Endothelial cell of umbilical vein (primary cell): ENCODE data around the gene GLT8D1. TPM values are rescaled to one million over a fixed set of nuclear protein-coding genes. Genes with fewer than 3 reads are reported as not detected.

ENCODE experiments used
- BruUV-seq: library from RNA; stranded (reverse); fragments of 400-500 nt; replicated peaks from 2 replicates; lab custom pipeline; 2021; lab: Mats Ljungman, UMichigan
- CTCF ChIA-PET: fragments of 300-600, 350-600 bp; sonication (Branson Sonifier 250); formaldehyde crosslinking; loops from one replicate; lab custom pipeline; 2021; ENCODE audit warnings: antibody characterized with exemption, inconsistent platforms; lab: Charles Lee
- POLR2A ChIA-PET: fragments of 300-600, 350-600 bp; sonication (Branson Sonifier 250); formaldehyde crosslinking; loops from one replicate; lab custom pipeline; 2021; ENCODE audit warnings: antibody characterized with exemption, inconsistent platforms; lab: Charles Lee
- DNase-seq: peaks from one replicate; pipeline ENCODE4 v3.0.0-alpha.2; 2011; ENCODE audit warnings: low read depth, low spot score
- FAIRE-seq: peaks from 2 replicates; lab custom pipeline; 2011; peaks lifted over from hg19 to GRCh38; lab: Jason Lieb, UNC
- H2AFZ ChIP-seq: 2 replicates; pipeline ENCODE4 v1.6.0; 2012; ENCODE audit warnings: low read depth, low read length, control low read depth, inconsistent platforms
- H3K27ac ChIP-seq: 2 replicates; pipeline ENCODE4 v1.5.1; 2011; ENCODE audit warnings: low read depth, mild to moderate bottlenecking, control low read depth, low read length, moderate library complexity; ENCODE audit not compliant: insufficient read depth
- H3K27me3 ChIP-seq, 2 experiments: 2 replicates each; pipeline versions ENCODE4 v1.6.0 to v1.6.1; 2011; ENCODE audit warnings: low read length in 2 of 2, mixed read lengths in 1 of 2; ENCODE audit not compliant: control insufficient read depth in 2 of 2, insufficient read depth in 2 of 2
- H3K36me3 ChIP-seq, 2 experiments: 2 replicates in 1 of 2; 3 replicates in 1 of 2; pipeline ENCODE4 v1.5.1; 2011; ENCODE audit warnings: low read length in 2 of 2, mild to moderate bottlenecking in 1 of 2, moderate library complexity in 1 of 2; ENCODE audit not compliant: control insufficient read depth in 2 of 2, insufficient read depth in 2 of 2; ENCODE audit errors: extremely low read depth in 1 of 2
- H3K4me1 ChIP-seq: 3 replicates; pipeline ENCODE4 v1.5.1; 2011; ENCODE audit warnings: mild to moderate bottlenecking, low read length; ENCODE audit not compliant: control insufficient read depth, insufficient read depth; ENCODE audit errors: extremely low read depth
- H3K4me2 ChIP-seq: 2 replicates; pipeline ENCODE4 v1.6.1; 2011; ENCODE audit warnings: low read length, control low read depth, mixed read lengths; ENCODE audit not compliant: insufficient read depth
- H3K4me3 ChIP-seq, 3 experiments: fragments of 200-600 bp in 1 of 3; sonication (generic), shearing (Covaris generic) in 1 of 3; replicated peaks in 1 of 3; 2 replicates each; pipeline ENCODE4 v1.5.1; 2011 to 2016; ENCODE audit warnings: control low read depth in 3 of 3, low read length in 3 of 3, mild to moderate bottlenecking in 2 of 3, inconsistent platforms in 1 of 3, low read depth in 1 of 3, moderate library complexity in 1 of 3; ENCODE audit not compliant: insufficient read depth in 1 of 3
- H3K79me2 ChIP-seq: 2 replicates; pipeline ENCODE4 v1.6.0; 2012; ENCODE audit warnings: low read length, inconsistent platforms; ENCODE audit not compliant: control insufficient read depth, insufficient read depth
- H3K9ac ChIP-seq: replicated peaks from 2 replicates; pipeline ENCODE3; 2011; ENCODE audit warnings: low read length, control low read depth; ENCODE audit not compliant: insufficient read depth; ENCODE audit errors: extremely low read depth
- H3K9me1 ChIP-seq: replicated peaks from 3 replicates; pipeline ENCODE4 v1.6.0; 2011; ENCODE audit warnings: mild to moderate bottlenecking, low read length; ENCODE audit not compliant: control insufficient read depth, insufficient read depth; ENCODE audit errors: extremely low read depth
- H3K9me3 ChIP-seq: replicated peaks from 2 replicates; pipeline ENCODE4 v1.5.1; 2012; ENCODE audit warnings: low read length, inconsistent platforms; ENCODE audit not compliant: control insufficient read depth, insufficient read depth
- H4K20me1 ChIP-seq: replicated peaks from 2 replicates; pipeline ENCODE3; 2011; ENCODE audit warnings: mild to moderate bottlenecking, low read length; ENCODE audit not compliant: control insufficient read depth, insufficient read depth; ENCODE audit errors: extremely low read depth
- CTCF ChIP-seq, 2 donors: IDR thresholded peaks; 1 replicate in 1 of 2; 2 replicates in 1 of 2; pipeline ENCODE4 v1.5.1; 2011; ENCODE audit warnings: low read length in 2 of 2, mild to moderate bottlenecking in 2 of 2, moderate library complexity in 2 of 2, control low read depth in 1 of 2, inconsistent platforms in 1 of 2, low read depth in 1 of 2; ENCODE audit not compliant: insufficient read depth in 1 of 2; ENCODE audit errors: extremely low read depth in 1 of 2
- EZH2 ChIP-seq: IDR thresholded peaks from 2 replicates; pipeline ENCODE4 v1.6.1; 2012; ENCODE audit warnings: borderline replicate concordance, low read depth, mild to moderate bottlenecking, moderate library complexity, low read length, inconsistent platforms; ENCODE audit not compliant: severe bottlenecking
- FOS ChIP-seq: IDR thresholded peaks from 2 replicates; pipeline ENCODE4 v1.6.1; 2011; ENCODE audit warnings: mild to moderate bottlenecking, low read length, moderate library complexity, borderline replicate concordance; ENCODE audit not compliant: insufficient read depth
- GATA2 ChIP-seq: IDR thresholded peaks from 2 replicates; pipeline ENCODE4 v1.7.0; 2011; ENCODE audit warnings: low read depth, mild to moderate bottlenecking, moderate library complexity, mixed read lengths, low read length; ENCODE audit not compliant: insufficient read length, insufficient read depth
- JUN ChIP-seq: IDR thresholded peaks from 2 replicates; pipeline ENCODE4 v1.6.1; 2011; ENCODE audit warnings: borderline replicate concordance, low read depth; ENCODE audit not compliant: insufficient read length, insufficient read depth
- MAX ChIP-seq: IDR thresholded peaks from 2 replicates; pipeline ENCODE4 v1.6.1; 2011; ENCODE audit not compliant: insufficient read depth, insufficient read length
- MYC ChIP-seq: IDR thresholded peaks from one replicate; pipeline ENCODE4 v1.6.1; 2011; ENCODE audit warnings: mild to moderate bottlenecking, low read depth, low read length
- POLR2A ChIP-seq: IDR thresholded peaks from 2 replicates; pipeline ENCODE4 v1.6.1; 2012; ENCODE audit warnings: low read depth, mild to moderate bottlenecking, control low read depth, low read length
- POLR2AphosphoS5 ChIP-seq: IDR thresholded peaks from 2 replicates; pipeline ENCODE4 v1.6.1; 2012; ENCODE audit warnings: low read depth, mild to moderate bottlenecking, control low read depth, low read length, moderate library complexity; ENCODE audit not compliant: insufficient read depth
- dilution Hi-C: fragments of 300-500 bp; cut with MboI; formaldehyde crosslinking; loops from one replicate; pipeline ENCODE4 v1.15.0; 2019; ENCODE audit warnings: low sequenced_read_pairs; ENCODE audit not compliant: extremely low pct_ligation_motif_present
- intact Hi-C: fragments of 100-400 bp; cut with micrococcal nuclease; formaldehyde crosslinking; loops from one replicate; pipeline ENCODE4 v1.10.0; 2022
- polyA plus RNA-seq, 4 experiments: library from polyadenylated mRNA; depleted of rRNA in 3 of 4; stranded (reverse) in 3 of 4; unstranded in 1 of 4; fragments of >200 nt; gene quantifications; 2 replicates each; pipeline versions ENCODE4 v1.2.1 to v1.2.3, GENCODE V29; 2011 to 2012; ENCODE audit warnings: missing spikeins in 1 of 4
- total RNA-seq: library from RNA; stranded (reverse); gene quantifications from 2 replicates; pipeline ENCODE4 v1.2.3, GENCODE V29; 2021

Gene GLT8D1
- total and polyA plus RNA-seq, 2 donors (not counting 3 experiments of a cell fraction or from before 2014, with no cell fraction given) = 63.7 to 73.5 TPM

DNA sequence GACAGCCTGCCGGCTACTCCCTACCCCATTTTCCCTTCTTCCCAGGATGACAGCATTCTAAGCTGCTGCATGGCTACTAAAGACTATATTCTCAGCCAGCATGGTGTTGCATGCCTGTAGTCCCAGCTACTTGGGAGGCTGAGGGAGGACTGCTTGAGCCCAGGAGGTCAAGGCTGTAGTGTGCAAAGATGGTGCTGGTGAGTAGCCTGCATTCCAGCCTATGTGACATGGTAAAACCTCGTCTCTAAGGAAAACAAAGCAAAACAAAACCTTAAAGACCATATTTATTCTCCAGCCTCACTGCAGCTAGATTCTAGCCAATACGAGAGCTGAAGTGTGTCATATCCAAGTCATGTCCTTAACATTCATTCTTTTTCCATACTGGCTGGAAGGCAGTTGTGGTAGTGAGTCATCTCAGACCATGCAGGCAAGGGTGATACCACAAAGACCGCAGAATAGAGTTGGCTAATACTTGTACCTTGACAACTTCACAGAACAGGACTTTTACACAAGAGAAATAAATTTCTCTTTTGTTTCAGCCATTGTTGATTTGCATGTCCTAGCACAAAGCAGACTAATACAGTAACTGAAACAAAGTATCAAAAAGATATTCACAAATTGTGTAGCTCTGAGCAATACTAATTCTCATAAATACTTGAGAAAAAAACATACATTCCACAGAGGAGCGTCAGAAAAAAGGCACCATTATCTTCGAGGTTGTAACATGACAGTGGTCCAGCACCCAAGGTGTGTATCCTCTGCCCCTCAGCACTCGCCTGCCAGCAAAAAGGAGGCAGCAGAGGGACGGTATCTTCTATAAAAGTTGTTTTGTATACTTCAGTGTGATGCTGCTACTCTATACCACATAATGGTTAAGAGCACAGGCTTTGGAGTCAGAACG is 34.7 kb downstream of the GLT8D1 start:
- peaks cover 7 to 17% of the 10 kb centered on the region in 2 experiments for H3K36me3 ChIP-seq
- no peak for TF ChIP-seq GATA2
- TF ChIP-seq POLR2A = no peak
- peak; percentile 75 for TF ChIP-seq POLR2AphosphoS5
- TF ChIP-seq FOS = peak; percentile 96
- TF ChIP-seq MAX = no peak
- no peak for TF ChIP-seq EZH2
- TF ChIP-seq JUN = peak; percentile 95
- no peak for TF ChIP-seq MYC
- TF ChIP-seq CTCF (IDR thresholded peaks at IDR 0.05; ENCODE audit: extremely low read depth in 1 of 2, insufficient read depth in 1 of 2, low read depth in 1 of 2, low read length in 2 of 2) = no peak
- peak overlapping the region; percentile 88 for H3K27ac ChIP-seq
- BruUV-seq = TSS peak; percentile 67
- dilution Hi-C loops (no loop called here), intact Hi-C loops (loop anchor here (2.0 kb wide), 1 partner anchor 14 kb away; the partner anchor contains the start of gene PBRM1)
- peak overlapping the region; percentile 63 for H3K9ac ChIP-seq
- ChIA-PET CTCF (interaction anchor here (0.7 kb wide), 2 partner anchors 11 to 54 kb away, joined by 3 read pairs; no protein-coding TSS in a partner anchor), POLR2A (interaction anchor here (0.7 kb wide), 1 partner anchor 35 kb away, joined by 3 read pairs; the partner anchor contains the start of gene GLT8D1)
- H4K20me1 ChIP-seq = no peaks in the 10 kb centered on the region
- peaks cover 27% of the 10 kb centered on the region for H3K79me2 ChIP-seq
- peaks cover 21% of the 10 kb centered on the region for H3K4me1 ChIP-seq
- H3K9me3 ChIP-seq = no peaks in the 10 kb centered on the region
- peak overlapping the region; percentile 51 for H3K4me2 ChIP-seq
- no peak overlapping the region for H2AFZ ChIP-seq
- H3K27me3 ChIP-seq = no peaks in the 10 kb centered on the region
- no peak overlapping the region for H3K4me3 ChIP-seq
- DNase-seq = peak; percentile 95
- peak; percentile 98 for FAIRE-seq
- H3K9me1 ChIP-seq = no peaks in the 10 kb centered on the region
